Measurements from ENCODE around the gene NAGK. TPM values are rescaled to one million over a fixed set of nuclear protein-coding genes. Genes with fewer than 3 reads are reported as not detected.

The NAGK gene
- total and polyA plus RNA-seq, 2 of the 8 experiments (the other 6 are each of a cell fraction or from before 2014, with no cell fraction given), result 57.9 to 59.9 TPM

DNA sequence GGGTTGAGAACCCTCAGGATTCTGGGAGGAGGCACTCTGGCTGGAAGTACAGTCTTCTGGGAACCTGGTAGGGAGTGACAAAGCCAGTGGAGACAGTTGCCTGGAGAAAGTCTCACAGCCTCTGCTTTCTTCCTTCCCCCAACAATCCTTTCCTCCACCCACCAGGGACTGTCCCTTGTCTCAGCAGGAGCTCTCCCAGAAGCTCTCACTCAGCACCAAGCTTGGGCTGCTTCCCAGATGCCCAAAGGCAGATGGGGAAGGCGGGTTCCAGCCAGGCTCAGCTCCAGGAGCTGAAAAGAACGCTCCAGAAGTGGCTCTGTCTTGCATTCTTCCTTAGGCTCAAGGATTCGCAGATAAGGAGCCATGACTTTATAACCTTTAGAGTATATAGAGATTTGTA, 7.6 kb upstream of the NAGK start (continued):
- TF ChIP-seq, protein P1, sequence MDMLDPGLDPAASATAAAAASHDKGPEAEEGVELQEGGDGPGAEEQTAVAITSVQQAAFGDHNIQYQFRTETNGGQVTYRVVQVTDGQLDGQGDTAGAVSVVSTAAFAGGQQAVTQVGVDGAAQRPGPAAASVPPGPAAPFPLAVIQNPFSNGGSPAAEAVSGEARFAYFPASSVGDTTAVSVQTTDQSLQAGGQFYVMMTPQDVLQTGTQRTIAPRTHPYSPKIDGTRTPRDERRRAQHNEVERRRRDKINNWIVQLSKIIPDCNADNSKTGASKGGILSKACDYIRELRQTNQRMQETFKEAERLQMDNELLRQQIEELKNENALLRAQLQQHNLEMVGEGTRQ (IDR thresholded peaks at IDR 0.05; ENCODE audit: low read length), result no peak
- TF ChIP-seq TCF12 (IDR thresholded peaks at IDR 0.05; ENCODE audit: low read depth, low read length) (no peak), ASH2L (IDR thresholded peaks at IDR 0.05; ENCODE audit: low read length) (no peak)

All from H1 (cell line).